GM19035 (cell line): Measurements from ENCODE around the gene METTL25.

Source experiments
- ATAC-seq: cut with Tn5 transposase; IDR thresholded peaks from one replicate; pipeline ENCODE4 v1.9.1; 2021; ENCODE audit not compliant: unreplicated experiment

The METTL25 gene

DNA sequence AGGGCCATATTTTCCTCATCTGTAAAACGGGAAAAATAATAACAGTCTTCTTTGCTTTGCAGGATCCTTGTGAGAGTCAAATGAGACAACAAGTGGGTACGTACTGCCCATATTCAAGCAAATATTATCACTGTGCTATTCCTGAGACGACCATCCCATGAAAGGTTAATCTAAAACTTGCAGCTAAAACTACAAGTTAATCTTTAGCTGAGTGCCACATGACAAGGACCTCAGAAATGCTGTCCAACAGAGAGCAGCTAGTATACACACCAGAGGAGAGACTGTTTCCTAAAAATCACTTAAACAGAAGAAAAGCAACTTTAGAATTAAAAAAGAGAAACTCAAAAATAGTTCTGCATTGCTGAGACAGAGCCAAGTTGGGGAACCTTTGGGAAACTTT lies 165.7 kb downstream of the METTL25 start:
- no peak for ATAC-seq

DNA sequence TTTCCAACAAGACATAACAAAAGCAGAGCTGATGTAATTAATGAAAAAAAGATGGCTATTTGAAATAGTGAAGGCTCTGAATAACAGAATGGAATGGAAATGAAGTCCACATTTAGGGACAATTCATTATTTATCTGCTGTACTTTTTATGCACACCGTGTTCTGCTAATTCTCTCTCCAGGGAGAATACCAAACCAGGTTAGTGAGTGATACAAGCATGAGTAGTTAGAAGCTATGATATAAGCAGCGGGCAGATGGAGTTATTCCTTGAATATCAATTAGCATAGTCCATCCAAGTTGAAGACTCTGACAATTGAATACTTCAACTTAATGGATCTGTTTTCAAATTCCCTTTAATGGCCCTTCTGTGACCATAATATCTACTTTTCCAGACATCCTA lies 166.3 kb downstream of the METTL25 start:
- ATAC-seq = no peak

GRCh38 chr12:82525616-82526015 lies 167.3 kb downstream of the METTL25 start:
- no peak for ATAC-seq

GRCh38 chr12:82527165-82527780 lies 168.9 kb downstream of the METTL25 start:
- peak; percentile 78 for ATAC-seq
